CD4-positive, alpha-beta T cell treated with Interleukin-1 beta for 1 hour (primary cell): ENCODE data around the gene PRMT9.

Source experiments
- DNase-seq, 2 donors: peaks; one replicate each; pipeline ENCODE4 v3.0.0-alpha.2; 2020 to 2022

PRMT9 gene

DNA sequence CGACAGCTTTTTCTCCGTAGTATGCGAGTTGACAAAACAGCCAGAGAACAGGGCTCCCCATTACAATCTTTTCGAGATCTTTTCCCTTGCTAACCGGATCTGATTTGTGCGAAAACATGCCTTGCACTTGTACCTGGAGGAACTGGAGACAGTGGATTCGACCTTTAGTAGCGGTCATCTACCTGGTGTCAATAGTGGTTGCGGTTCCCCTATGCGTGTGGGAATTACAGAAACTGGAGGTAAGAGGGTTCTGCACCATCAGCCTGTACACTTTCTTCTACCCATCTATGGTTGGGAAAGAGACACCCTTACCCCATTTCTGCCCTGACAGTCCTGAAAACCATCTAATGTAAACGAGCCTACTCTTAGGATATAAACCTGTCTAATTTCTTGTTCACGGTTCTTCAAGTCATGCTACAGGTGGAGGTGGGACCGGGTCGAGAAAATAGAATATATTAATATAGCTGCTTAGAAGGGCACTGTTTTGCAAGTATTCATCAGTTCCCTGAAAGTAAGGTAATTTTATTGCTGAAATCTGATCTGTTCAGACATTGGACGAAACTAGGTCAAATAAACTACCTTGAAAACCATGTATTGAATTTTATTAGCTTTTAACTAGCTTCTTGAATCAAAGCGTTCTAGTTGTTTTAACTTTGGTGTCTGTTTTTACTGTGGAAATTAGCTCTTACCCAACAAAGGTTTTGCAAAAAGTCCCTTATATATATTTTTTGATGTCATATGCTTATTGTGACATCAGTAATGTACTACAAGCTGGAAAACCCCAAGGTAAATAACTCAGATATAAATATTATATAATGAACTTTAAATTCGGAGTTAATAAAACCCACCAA is 65.9 kb downstream of the PRMT9 start:
- peak in 1 of 2 donors; percentile 6 for DNase-seq

DNA sequence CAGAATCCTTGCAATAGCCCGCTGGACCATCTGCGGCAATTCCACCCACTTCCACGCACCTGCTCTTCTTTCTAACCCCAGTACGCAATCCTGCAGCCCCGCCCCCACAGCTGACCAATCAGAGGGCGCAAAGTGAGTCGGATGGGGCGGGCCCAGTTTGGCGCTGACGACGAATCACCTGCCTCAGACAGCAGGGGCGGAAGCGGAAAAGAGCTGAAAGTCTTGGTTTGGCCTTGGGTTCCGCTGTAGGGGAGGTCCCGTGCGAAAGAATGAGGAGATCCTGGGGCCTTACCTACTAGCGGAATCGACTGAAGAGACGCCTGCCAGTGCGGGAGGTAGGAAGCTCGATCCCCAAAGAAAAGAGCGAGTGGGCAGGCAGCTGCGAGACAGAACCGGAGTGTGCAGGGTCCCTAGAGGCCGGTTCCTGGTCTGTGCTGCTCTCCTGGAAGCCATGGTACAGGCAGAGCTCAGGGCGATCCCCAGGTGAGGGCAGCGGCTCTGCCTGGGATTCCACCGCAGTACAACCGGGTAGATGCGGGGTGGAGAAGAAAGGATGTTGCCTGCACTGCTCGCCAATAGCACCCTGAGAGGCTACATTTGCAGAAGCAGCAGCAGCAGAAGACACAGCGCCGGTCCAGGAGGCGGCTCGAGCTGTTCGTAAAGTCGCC is 66.7 kb downstream of the PRMT9 start, which contains the start of gene TMEM184C:
TSS of gene TMEM184C (plus strand) at position 225 of the 668 bp plus-strand sequence. CDS start 560 bp downstream, outside the sequence.
- peak; percentile 97 to 98 for DNase-seq

DNA sequence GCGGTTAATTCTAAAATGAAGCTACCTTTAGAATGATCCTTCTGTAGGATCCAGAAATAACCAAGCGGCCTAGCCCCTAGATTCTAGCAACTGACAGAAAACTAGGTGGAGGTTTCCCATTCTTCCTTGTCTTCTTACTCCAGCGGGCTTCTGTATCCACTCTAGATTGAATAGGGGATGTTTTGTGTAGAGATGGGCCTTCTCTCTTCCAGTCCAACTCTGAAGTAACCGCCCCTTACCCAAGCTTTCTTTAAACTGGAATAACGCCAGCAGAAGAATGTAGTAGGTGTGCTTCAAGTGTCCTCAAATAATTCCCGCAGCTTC is 67.2 kb downstream of the PRMT9 start:
- DNase-seq, result no peak

DNA sequence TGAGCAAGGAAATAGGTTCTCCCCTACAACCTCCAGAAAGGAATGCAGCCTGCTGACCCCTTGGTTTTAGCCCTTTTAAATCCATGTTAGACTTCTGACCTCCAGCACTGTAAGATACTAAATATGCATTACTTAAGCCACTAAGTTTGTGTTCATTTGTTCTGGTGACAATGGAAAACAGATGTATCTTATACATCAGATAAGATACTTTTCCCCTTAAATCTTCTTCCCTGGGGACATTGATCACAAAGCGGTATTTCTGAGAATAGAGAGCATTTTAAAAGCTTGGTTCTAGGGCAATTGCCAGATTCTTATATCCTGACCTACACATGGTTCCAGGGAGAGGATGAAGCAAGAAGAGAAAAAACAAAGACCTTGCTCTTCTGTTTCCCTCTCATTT is 73.3 kb downstream of the PRMT9 start:
- no peak for DNase-seq

DNA sequence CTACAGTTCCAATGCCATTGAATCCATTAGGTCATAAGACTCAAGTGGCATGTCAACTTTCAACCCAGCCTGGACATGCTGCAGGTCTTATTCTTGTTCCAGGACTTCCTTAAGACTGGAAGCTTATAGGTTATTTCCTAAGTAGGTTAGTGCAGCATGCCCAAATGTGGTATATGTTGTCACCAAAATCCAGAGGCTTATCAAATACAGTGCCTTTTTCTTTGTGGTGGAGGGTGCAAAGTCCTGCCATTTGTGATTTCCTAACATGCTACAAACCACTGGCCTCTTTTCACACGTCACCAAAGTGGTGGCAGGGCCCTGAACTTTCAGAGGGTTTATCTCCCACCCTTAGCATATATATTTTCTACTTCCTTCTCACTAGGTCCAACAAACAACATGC is 76.5 kb downstream of the PRMT9 start:
- no peak for DNase-seq

DNA sequence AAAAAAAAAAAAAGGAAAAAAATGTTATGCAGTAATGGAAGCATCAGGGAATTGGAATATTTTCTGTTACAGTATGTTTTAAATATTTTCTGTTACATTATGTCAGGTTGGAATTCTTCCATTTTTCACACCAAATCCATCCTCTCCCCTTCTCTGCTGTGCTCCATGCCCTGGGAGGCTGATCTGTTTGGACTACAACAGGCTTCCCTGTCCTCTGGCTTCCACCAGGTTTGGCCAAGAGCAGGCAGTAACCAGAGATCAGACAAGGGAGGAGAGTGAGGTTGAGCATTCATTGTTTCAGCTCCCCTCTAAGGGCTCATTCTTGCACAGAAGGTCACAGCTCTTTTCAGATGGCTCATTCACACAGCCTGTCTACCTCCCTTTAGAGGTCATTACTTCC is 78.5 kb downstream of the PRMT9 start:
- DNase-seq, result no peak

DNA sequence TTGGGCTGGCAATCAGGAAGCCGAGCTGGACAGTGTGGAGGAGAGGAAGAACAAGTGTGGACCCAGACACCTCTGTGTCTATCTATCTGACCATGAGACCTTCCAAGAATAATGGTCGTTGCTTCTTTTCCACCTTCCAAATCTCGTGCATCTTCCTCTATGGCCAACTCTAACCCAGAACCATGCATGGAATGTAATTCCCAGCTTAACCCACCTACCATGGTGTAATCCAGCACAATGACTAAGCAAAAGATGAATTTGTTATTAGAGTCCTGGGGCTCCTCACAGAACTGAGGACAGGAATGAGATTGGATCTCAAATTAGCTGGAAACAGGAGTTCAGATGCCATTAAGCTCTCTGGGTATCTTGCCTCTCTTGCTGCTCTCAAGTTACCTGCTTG is 84.2 kb downstream of the PRMT9 start:
- DNase-seq, result no peak

DNA sequence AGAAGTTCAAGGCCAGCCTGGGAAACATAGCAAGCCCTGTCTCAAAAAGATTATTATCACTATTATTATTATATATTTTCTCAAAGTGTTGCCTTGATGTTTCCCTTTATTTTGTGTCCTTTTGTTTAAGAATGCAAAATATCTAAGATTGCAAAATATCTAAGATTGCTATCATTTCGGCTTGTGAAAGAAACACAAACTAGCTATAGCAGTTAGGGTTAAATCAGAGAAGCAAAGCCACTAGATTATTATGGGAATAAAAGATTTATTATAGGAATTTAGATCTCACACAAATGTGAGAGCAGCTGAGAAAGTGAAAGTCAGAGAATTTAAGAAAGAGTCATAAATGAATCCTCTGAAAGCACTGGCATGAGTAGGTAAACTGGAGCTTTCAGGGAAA is 84.8 kb downstream of the PRMT9 start:
- DNase-seq, result no peak

DNA sequence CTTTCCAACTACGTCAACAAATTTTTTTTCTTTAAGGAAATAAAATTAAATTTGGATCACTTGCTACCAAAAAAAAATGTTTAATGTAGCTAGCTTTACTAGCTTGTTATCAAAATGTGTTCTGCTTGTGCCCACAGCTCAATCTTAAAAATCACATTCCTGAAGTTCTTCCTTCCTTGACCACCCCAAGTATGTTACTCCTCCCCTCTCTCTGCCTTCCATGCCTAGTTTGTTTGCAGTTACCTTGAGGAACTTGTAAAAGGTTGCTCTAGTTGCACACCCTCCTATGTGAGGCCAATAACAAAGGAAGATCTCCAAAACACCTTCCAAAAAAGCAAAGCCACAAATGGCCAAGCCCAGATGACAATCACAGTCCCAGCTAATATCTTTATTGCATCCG is 86.4 kb downstream of the PRMT9 start:
- no peak for DNase-seq

DNA sequence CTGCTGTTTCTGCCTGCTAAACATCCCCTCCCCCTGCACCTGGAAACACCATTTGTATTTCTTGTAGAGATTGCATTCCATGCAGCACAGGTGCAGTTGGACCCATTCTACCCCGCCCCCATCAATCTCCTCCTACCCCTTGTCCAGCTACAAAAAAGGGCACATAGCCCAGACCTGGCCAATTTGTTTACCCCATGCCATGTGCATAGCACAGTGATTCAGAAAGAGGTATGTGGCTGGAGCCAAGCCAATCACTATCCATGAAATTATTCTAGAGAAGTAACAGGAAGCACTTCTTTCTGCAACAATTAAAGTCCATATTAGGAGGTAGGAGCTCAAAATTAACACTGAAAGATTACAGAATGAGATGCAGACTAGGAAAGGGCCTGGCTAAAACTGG is 87.0 kb downstream of the PRMT9 start:
- no peak for DNase-seq

DNA sequence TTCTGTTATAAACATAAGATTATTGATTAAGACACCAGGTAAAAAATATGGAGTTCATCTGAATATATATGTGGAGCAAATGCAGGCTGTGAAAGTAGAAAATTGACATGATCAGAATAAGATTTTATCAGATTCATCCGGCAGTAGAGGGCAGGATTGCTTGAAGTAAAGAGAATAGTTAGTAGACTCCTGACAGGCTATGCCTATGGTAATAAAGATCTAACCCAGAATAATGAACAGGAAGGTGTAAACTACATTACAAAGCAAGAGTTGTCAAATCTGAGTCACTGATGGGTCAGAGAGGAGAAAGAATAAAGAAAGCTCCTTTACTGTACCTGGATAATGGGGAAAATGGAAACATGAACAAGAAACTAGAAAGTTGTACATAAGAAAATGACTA is 87.6 kb downstream of the PRMT9 start:
- no peak for DNase-seq

DNA sequence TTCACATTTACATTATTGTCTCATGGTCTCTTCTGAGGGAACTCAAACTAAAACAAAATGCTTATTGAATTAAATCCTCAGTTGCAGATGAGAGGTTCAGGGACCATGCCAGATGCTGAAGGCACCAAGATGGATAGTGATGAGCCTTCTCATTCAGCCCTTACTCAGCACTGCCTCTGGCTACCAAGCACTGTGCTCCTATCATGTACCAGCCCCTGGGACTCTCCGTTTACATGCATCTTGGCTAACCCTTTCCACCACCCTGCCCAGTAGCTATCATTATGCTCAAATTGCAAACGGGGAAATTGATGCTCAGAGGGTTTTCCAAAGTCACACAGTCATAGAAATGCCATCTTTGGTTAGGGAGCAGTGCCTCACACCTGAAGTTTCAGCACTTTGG is 89.4 kb downstream of the PRMT9 start:
- DNase-seq, result no peak

DNA sequence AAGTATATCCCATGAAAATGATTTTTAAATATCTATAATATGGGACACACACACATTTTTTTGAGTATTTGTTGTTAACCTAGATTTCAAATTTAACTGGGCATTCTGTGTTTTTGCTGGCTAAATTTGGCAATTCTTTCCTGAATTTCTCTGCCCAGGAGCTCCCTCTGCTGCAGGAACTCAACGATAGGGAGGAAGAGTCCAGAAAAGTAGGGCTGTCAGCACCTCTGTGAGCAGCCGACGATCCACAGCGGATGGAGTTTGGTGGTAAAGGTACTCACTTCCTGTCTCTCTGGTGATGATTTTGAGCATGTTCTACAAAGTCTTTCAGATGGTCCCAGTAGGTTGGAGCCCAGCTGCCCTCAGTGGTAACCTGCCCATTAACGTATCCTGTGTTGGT is 89.9 kb downstream of the PRMT9 start:
- DNase-seq, result no peak

DNA sequence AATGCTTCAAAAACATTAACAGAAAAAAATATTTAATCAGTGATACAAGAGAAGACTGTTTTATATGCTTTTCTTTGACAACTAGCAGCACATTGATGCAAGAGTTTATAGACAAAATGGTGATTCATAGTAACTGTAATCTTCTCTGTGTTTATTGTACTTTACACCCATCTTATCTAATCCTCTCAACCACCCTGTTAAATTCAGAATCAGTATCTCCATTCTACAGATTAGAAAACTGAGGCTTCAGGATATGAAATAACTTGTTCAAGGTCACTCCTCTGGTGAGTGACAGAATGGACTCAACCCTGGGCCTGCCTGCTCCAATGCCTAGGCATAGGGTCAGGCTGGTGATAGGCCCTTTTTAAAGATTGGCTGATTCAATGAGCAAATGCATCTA is 92.9 kb downstream of the PRMT9 start:
- no peak for DNase-seq

DNA sequence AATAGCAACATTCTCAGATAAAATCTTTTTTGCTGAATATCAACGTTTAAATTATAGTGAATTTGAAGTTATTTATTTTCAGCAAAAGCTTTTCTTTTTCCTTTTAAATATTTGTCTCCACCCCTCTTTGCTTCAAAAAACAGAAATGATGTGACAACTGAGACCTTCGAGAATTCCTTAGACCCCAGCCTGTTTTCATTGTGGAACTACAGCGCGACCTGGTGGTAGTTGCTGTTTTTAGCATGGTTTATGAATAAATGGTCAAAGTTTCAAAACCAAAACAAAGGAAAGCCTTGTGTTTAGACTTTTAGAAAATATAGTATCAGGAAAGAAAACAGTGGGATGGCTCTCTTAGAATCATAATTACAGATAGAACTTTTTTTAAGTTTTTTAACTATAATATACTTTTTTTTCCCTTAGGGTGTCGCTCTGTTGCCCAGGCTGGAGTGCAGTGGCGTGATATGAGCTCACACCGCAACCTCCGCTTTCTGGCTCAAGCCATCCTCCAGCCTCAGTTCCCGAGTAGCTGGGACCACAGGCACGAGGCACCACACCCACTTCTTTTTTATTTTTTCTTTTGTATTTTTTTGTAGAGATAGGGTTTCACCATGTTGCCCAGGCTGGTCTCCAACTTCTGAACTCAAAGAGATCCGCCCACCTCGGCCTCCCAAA is 93.6 kb downstream of the PRMT9 start:
- peak; percentile 7 to 29 for DNase-seq

DNA sequence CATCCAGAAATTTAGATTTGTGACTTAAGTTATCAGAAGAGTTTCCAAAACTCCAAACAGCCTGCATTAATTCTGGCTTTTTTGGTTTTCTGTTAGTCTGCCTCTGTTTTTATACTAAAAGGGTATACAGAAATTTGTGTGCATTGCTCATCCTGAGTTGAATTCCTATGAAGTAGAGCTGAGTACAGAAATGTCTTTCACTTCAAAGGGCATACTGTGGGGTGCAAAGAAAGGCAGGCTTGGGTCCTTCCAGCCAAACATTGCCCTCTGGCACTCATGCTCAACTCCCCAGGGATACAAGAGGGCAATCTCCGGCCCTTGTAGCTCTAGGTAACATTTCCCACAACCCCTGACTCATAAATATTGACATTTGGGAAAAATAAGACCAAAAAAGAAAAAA is 94.4 kb downstream of the PRMT9 start:
- DNase-seq, result no peak
